Activated CD8-positive, alpha-beta memory T cell treated with anti-CD3 and anti-CD28 coated beads, Interleukin-2, amount 10 ng/mL, durations not matched to agents 7 days and 5 days (primary cell): Measurements from ENCODE around the gene TPD52L3. TPM values are rescaled to one million over a fixed set of nuclear protein-coding genes. Genes with fewer than 3 reads are reported as not detected.

Source experiments
- ATAC-seq: fragments of 150-1000 bp; cut with Tn5 transposase; one replicate; pipeline ENCODE4 v1.10.0; 2021; ENCODE audit warnings: moderate library complexity
- CTCF ChIA-PET: fragments of 350-600 bp; sonication (Branson Sonifier 250); formaldehyde crosslinking; loops from one replicate; lab custom pipeline; 2021; ENCODE audit warnings: antibody characterized with exemption; lab: Charles Lee
- DNase-seq: peaks from one replicate; pipeline ENCODE4 v3.0.0-alpha.2; 2020
- H3K27ac Mint-ChIP-seq: one replicate; pipeline ENCODE4 v1.8.0; 2021; ENCODE audit warnings: mild to moderate bottlenecking, mixed read lengths
- H3K27me3 Mint-ChIP-seq: one replicate; pipeline ENCODE4 v1.8.0; 2021; ENCODE audit warnings: mixed read lengths
- H3K36me3 Mint-ChIP-seq: one replicate; pipeline ENCODE4 v1.8.0; 2021; ENCODE audit warnings: mild to moderate bottlenecking, mixed read lengths
- H3K4me1 Mint-ChIP-seq: one replicate; pipeline ENCODE4 v1.8.0; 2021; ENCODE audit warnings: mixed read lengths
- H3K4me3 Mint-ChIP-seq: one replicate; pipeline ENCODE4 v1.8.0; 2021; ENCODE audit warnings: mild to moderate bottlenecking, moderate library complexity, mixed read lengths
- H3K9me3 Mint-ChIP-seq: one replicate; pipeline ENCODE4 v1.8.0; 2022; ENCODE audit warnings: low read depth, mixed read lengths
- total RNA-seq, 2 experiments: library from RNA; stranded (reverse); gene quantifications; one replicate each; pipeline ENCODE4 v1.2.3, GENCODE V29; 2021

Gene TPD52L3
- total RNA-seq: not detected

DNA sequence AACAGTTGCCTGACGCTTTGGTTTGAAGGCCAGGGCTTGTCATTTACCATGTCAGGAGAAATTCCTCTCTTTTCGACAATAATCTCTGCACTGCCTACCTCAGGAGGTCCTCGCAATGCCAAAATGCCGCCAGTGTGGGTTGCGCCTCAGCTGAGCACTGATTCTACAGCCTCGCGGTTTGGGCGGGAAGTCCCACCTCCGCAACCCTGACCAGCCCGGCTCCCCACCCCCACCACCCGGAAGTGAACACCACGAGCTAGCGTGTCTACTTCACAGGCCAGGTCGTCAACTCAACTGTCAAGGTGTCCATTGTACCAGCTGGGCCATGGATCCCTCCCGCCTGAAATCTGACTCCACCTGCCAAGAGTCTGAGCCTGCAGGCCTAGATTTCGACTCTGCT is at the start of gene TPD52L3:
TSS of gene TPD52L3 (plus strand) at position 273 of the 400 bp plus-strand sequence. CDS start 221 bp downstream, outside the sequence.
- no peak for DNase-seq
- H3K4me1 Mint-ChIP-seq: peaks cover 11% of the 10 kb centered on the region
- no peak within 1 kb of the TSS for H3K4me3 Mint-ChIP-seq
- peaks cover 25% of the 10 kb centered on the region for H3K27me3 Mint-ChIP-seq
- CTCF ChIA-PET: no interaction called here
- no peak within 1 kb of the TSS for H3K27ac Mint-ChIP-seq
- ATAC-seq: no peak
- H3K36me3 Mint-ChIP-seq: no peaks in the 10 kb centered on the region
- H3K9me3 Mint-ChIP-seq: peaks cover 3% of the 10 kb centered on the region

GRCh38 chr9:6301858-6302257 is 26.3 kb upstream of the TPD52L3 start:
- H3K27ac Mint-ChIP-seq: no peak overlapping the region
- no peak for DNase-seq
- H3K4me3 Mint-ChIP-seq: no peak overlapping the region
- no peaks in the 10 kb centered on the region for H3K9me3 Mint-ChIP-seq
- CTCF ChIA-PET: no interaction called here
- H3K27me3 Mint-ChIP-seq: peaks cover 36% of the 10 kb centered on the region
- H3K36me3 Mint-ChIP-seq: no peaks in the 10 kb centered on the region
- no peaks in the 10 kb centered on the region for H3K4me1 Mint-ChIP-seq
- no peak for ATAC-seq

- Mint-ChIP-seq H3K36me3 (no peaks in the 10 kb centered on the region), H3K9me3 (no peaks in the 10 kb centered on the region), H3K27me3 (peaks cover 37% of the 10 kb centered on the region), H3K27ac (no peak overlapping the region), H3K4me1 (no peaks in the 10 kb centered on the region), H3K4me3 (no peak overlapping the region)
- DNase-seq: no peak
- CTCF ChIA-PET: no interaction called here
- no peak for ATAC-seq
These were observed 25.8 kb upstream of the TPD52L3 start for GRCh38 chr9:6302417-6302816.

GRCh38 chr9:6304232-6304631 is 23.9 kb upstream of the TPD52L3 start:
- H3K4me1 Mint-ChIP-seq: no peaks in the 10 kb centered on the region
- CTCF ChIA-PET: no interaction called here
- H3K27ac Mint-ChIP-seq: no peak overlapping the region
- H3K9me3 Mint-ChIP-seq: no peaks in the 10 kb centered on the region
- H3K4me3 Mint-ChIP-seq: no peak overlapping the region
- DNase-seq (no peak), ATAC-seq (no peak)
- H3K27me3 Mint-ChIP-seq: peaks cover 37% of the 10 kb centered on the region
- H3K36me3 Mint-ChIP-seq: no peaks in the 10 kb centered on the region

- H3K27me3 Mint-ChIP-seq: peaks cover 35% of the 10 kb centered on the region
- H3K4me3 Mint-ChIP-seq: no peak overlapping the region
- CTCF ChIA-PET: interaction anchor here (0.6 to 2.1 kb wide), 9 partner anchors 47 to 419 kb away, joined by 3 to 17 read pairs (median 4); no protein-coding TSS in a partner anchor
- DNase-seq: no peak
- no peak for ATAC-seq
- H3K36me3 Mint-ChIP-seq: no peaks in the 10 kb centered on the region
- H3K27ac Mint-ChIP-seq: no peak overlapping the region
- H3K4me1 Mint-ChIP-seq: no peaks in the 10 kb centered on the region
- no peaks in the 10 kb centered on the region for H3K9me3 Mint-ChIP-seq
These were observed 22.1 kb upstream of the TPD52L3 start for GRCh38 chr9:6305954-6306563.

DNA sequence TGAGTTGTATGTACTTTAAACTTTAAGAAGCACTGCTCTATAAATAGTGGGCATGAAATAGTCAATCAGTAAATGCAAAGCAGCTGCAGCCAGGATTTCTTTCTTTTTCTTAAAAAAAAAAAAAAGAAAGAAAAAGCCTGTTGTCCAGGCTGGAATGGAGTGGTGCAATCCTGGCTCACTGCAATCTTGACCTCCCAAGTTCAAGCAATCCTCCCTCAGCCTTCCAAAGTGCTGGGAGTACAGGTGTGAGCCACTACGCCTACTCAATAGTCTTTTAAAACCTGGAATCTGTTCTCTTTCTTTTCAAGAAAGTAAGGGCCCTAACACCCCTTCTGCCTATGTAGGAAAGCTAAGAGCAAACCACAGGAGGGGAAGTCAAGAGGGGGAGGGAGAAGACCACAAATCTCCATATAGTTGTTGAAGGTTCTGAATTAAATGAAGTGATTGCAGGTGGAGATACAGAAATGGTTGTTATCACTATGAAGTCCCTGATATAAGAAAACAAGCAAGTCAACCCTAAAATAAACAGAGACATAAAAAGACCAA is 20.6 kb upstream of the TPD52L3 start:
- Mint-ChIP-seq H3K27me3 (peaks cover 27% of the 10 kb centered on the region), H3K36me3 (no peaks in the 10 kb centered on the region), H3K27ac (no peak overlapping the region), H3K9me3 (no peaks in the 10 kb centered on the region), H3K4me1 (no peaks in the 10 kb centered on the region), H3K4me3 (no peak overlapping the region)
- ATAC-seq (no peak), DNase-seq (no peak)
- CTCF ChIA-PET: interaction anchor here (1.2 kb wide), 1 partner anchor 421 kb away, joined by 3 read pairs; no protein-coding TSS in a partner anchor

DNA sequence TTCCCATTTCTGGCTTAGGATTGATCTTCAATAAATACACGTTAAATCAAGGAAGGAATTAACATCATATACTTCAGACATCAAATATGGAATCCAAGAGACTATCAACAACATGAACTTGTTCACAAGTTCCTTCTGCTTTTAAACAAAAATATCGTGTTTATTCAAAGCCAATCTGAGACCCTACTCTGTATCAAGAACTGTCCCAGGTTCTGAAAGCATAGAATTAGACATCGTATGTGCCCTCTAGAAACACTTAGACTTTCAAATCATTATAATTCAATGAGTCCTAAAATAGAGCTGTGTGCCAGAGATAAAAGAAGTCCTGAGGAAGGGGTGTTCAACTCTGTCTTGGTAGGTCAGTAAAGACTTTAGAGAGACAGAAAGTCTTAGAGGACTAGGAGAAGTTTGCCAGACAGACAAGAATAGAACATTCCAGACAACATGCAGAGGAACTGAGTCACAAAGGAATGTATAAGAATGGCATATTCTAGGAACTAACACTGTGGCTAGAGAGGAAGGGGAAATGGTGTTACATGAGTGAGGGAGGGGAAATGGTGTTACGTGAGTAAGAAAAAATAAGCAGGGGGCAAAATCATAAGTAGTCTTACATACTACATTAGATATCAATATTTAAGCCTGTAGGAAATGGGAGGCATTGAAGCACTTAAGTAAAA is 2.9 kb downstream of the TPD52L3 start:
- ATAC-seq (no peak), DNase-seq (no peak)
- no peak overlapping the region for H3K27ac Mint-ChIP-seq
- peaks cover 5% of the 10 kb centered on the region for H3K9me3 Mint-ChIP-seq
- H3K4me1 Mint-ChIP-seq: peaks cover 11% of the 10 kb centered on the region
- H3K4me3 Mint-ChIP-seq: no peak overlapping the region
- H3K27me3 Mint-ChIP-seq: peaks cover 20% of the 10 kb centered on the region
- CTCF ChIA-PET: no interaction called here
- H3K36me3 Mint-ChIP-seq: no peaks in the 10 kb centered on the region

GRCh38 chr9:6334305-6334704 is 6.1 kb downstream of the TPD52L3 start:
- H3K36me3 Mint-ChIP-seq: no peaks in the 10 kb centered on the region
- no peak overlapping the region for H3K27ac Mint-ChIP-seq
- H3K4me1 Mint-ChIP-seq: peaks cover 4% of the 10 kb centered on the region
- CTCF ChIA-PET: no interaction called here
- ATAC-seq (no peak), DNase-seq (no peak)
- H3K27me3 Mint-ChIP-seq: peaks cover 35% of the 10 kb centered on the region
- peaks cover 5% of the 10 kb centered on the region for H3K9me3 Mint-ChIP-seq
- no peak overlapping the region for H3K4me3 Mint-ChIP-seq

GRCh38 chr9:6348766-6349165 is 20.6 kb downstream of the TPD52L3 start:
- ATAC-seq (no peak), DNase-seq (no peak)
- Mint-ChIP-seq H3K4me3 (no peak overlapping the region), H3K27ac (no peak overlapping the region), H3K9me3 (no peaks in the 10 kb centered on the region), H3K4me1 (no peaks in the 10 kb centered on the region), H3K36me3 (no peaks in the 10 kb centered on the region), H3K27me3 (peaks cover 44% of the 10 kb centered on the region)
- CTCF ChIA-PET: interaction anchor here (0.9 to 2.2 kb wide), 2 partner anchors 219 to 513 kb away, joined by 3 to 8 read pairs; no protein-coding TSS in a partner anchor

DNA sequence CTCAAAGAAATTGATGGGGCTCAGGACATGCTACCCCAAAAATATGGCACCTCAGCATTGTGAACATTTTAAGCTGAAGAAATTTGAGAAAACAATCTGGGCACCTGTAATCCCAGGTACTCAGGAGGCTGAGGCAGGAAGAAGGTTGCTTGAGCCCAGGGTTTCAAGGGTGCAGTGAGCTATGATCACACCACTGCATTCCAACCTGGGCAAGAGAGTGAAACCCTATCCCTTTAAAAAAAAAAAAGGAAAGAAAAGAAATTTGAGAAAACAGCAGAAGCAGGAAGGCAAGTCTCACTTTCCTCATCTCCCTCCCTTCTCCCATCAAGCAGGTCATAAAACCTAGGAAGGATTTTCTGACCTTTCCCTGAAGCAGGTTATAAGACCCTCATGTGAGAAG is 23.6 kb downstream of the TPD52L3 start:
- ATAC-seq (no peak), DNase-seq (no peak)
- Mint-ChIP-seq H3K4me1 (peaks cover 13% of the 10 kb centered on the region), H3K27ac (no peak overlapping the region), H3K4me3 (no peak overlapping the region), H3K9me3 (no peaks in the 10 kb centered on the region), H3K27me3 (peaks cover 35% of the 10 kb centered on the region), H3K36me3 (no peaks in the 10 kb centered on the region)
- CTCF ChIA-PET: interaction anchor here (1.1 to 2.9 kb wide), 2 partner anchors 214 to 217 kb away, joined by 3 to 21 read pairs; no protein-coding TSS in a partner anchor

DNA sequence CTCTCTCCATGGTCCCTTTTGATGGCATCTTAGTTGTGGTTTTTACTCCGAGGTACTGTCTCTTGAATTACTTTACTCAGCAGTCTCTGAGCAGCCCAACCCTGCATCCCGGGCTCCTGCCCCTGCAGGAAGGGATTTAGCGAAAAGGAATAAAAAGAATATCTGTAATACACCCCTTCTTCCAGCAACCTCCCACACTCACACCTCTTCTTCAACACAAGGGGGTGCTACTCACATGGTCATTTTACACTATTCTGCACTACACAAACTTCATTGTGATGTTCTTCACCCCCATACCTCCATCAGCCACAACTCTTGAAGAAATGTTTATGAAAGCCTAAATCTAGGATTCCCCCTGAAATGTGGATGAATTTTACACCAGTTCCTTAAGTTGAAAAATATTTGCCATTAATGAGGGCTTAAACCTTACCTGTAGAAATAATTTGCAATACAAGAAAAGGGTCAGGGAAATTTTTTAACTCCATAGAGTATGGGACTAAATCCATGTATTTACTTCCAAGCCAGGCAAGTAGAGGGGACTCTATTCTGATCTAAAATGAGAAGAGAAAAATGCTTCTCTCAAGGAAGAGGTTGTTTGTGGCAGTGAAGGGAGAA is 26.0 kb downstream of the TPD52L3 start:
- H3K36me3 Mint-ChIP-seq: no peaks in the 10 kb centered on the region
- H3K4me1 Mint-ChIP-seq: peaks cover 13% of the 10 kb centered on the region

DNA sequence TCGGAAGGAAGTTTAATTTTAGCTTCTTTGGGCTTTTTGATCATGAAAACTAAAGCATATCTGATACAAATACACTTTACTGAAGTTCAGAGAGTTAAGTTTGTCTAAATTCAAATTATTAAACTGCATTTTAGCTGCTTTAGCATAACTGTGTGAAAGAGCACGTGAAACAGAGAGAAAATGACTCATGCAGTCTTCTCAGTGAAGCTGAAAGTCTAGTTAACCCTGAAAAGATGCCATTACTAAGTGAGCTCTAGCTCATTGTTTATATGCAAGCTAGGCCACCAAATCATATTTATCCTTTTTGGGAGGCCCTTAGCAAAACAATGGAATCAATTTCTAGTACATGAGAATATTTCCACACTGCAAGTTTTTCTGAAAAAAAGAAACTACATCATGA is 27.6 kb downstream of the TPD52L3 start:
- Mint-ChIP-seq H3K27ac (no peak overlapping the region), H3K9me3 (no peaks in the 10 kb centered on the region), H3K4me1 (peaks cover 13% of the 10 kb centered on the region), H3K4me3 (no peak overlapping the region), H3K36me3 (no peaks in the 10 kb centered on the region), H3K27me3 (peaks cover 15% of the 10 kb centered on the region)
- DNase-seq (no peak), ATAC-seq (no peak)
- CTCF ChIA-PET: interaction anchor here (0.7 to 3.3 kb wide), 11 partner anchors 8 to 566 kb away, joined by 3 to 40 read pairs (median 4); partner anchors contain the start of gene UHRF2

More for the DNA sequence above, 26.0 kb downstream of the TPD52L3 start:
- Mint-ChIP-seq H3K4me3 (no peak overlapping the region), H3K27ac (no peak overlapping the region), H3K9me3 (no peaks in the 10 kb centered on the region), H3K27me3 (peaks cover 24% of the 10 kb centered on the region)
- peak; percentile 42 for DNase-seq
- peak; percentile 96 for ATAC-seq
- CTCF ChIA-PET: interaction anchor here (1.2 to 3.3 kb wide), 8 partner anchors 13 to 327 kb away, joined by 3 to 40 read pairs (median 6); partner anchors contain the start of gene UHRF2

- DNase-seq (no peak), ATAC-seq (no peak)
- CTCF ChIA-PET: interaction anchor here (3.3 kb wide), 1 partner anchor 212 kb away, joined by 40 read pairs; no protein-coding TSS in a partner anchor
- H3K4me3 Mint-ChIP-seq: no peak overlapping the region
- H3K27ac Mint-ChIP-seq: no peak overlapping the region
- H3K4me1 Mint-ChIP-seq: peaks cover 13% of the 10 kb centered on the region
- no peaks in the 10 kb centered on the region for H3K9me3 Mint-ChIP-seq
- H3K36me3 Mint-ChIP-seq: no peaks in the 10 kb centered on the region
- peaks cover 10% of the 10 kb centered on the region for H3K27me3 Mint-ChIP-seq
These were observed 28.3 kb downstream of the TPD52L3 start for GRCh38 chr9:6356441-6356840.
